ENCODE results near the gene DACT2.
"Not testable (repeated sequence)": the region's sequence is repeated elsewhere in the genome, so short reads cannot be mapped to it uniquely, and the experiment has no call there.

Gene DACT2

DNA sequence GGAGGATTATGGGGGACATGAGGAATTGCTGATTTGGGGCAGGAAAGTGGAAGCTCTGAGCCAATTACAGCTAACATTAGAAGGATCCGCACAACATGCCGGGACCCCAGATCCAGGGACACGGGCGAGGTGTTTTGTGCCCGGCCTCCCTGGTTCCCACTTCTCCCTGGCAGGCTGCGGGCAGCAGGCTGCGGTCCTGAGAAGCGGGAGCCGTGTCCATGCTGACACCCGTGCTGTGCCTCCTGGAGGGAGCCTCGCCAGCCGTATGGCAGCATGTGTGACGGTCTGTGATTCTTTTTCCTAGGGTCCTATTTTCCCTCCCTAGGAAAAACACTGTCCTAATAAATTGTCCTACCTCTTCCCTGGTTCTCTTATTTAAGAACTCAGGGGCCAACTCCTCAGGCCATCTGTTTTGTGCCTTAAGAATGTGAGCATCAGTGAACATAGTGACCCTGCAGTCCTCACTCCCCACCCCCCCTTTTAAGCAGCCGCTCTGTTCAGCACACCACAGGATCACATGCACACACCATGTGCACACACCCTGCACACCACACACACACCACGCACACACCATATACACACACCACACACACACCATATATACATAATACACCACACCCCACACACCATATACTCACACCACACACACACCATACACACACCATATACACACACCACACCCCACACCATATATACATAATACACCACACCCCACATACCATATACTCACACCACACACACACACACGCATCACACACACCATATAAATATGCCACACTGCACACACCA is 49.9 kb downstream of the DACT2 start:
- no peak overlapping the region for H3K4me3 ChIP-seq (ENCODE audit: low read depth, low read length)
- in situ Hi-C loops (cut with HindIII; ENCODE audit: low sequenced_read_pairs): no loop called here
- DNase-seq (ENCODE audit: low read depth, low spot score): no peak
- TF ChIP-seq, protein P1, sequence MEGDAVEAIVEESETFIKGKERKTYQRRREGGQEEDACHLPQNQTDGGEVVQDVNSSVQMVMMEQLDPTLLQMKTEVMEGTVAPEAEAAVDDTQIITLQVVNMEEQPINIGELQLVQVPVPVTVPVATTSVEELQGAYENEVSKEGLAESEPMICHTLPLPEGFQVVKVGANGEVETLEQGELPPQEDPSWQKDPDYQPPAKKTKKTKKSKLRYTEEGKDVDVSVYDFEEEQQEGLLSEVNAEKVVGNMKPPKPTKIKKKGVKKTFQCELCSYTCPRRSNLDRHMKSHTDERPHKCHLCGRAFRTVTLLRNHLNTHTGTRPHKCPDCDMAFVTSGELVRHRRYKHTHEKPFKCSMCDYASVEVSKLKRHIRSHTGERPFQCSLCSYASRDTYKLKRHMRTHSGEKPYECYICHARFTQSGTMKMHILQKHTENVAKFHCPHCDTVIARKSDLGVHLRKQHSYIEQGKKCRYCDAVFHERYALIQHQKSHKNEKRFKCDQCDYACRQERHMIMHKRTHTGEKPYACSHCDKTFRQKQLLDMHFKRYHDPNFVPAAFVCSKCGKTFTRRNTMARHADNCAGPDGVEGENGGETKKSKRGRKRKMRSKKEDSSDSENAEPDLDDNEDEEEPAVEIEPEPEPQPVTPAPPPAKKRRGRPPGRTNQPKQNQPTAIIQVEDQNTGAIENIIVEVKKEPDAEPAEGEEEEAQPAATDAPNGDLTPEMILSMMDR (IDR thresholded peaks at IDR 0.05; ENCODE audit: low read depth, low read length): no peak

DNA sequence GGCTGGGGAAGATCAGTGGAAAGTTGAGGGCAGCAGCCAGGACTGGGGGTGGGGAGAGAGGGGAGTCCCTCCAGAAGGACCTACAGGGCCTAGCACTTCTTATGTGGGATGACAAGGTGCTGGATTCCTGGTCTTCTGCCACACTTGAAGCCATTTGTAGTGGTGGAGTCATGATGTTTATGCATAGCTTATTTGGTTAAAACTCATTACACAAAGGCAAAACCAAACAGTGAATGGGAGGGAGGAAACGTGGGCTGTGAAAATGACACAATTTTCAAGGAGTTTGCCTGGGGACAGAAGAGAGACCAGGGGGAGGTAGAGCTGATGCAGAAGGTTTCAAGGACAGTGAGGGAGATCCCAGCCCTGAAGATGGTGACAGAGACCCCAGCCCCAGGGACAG is 50.8 kb downstream of the DACT2 start:
- no peak overlapping the region for H3K4me3 ChIP-seq (ENCODE audit: low read depth, low read length)
- TF ChIP-seq, protein P1 (IDR thresholded peaks at IDR 0.05; ENCODE audit: low read depth, low read length): no peak
- in situ Hi-C loops (cut with HindIII; ENCODE audit: low sequenced_read_pairs): no loop called here
- DNase-seq (ENCODE audit: low read depth, low spot score): no peak

DNA sequence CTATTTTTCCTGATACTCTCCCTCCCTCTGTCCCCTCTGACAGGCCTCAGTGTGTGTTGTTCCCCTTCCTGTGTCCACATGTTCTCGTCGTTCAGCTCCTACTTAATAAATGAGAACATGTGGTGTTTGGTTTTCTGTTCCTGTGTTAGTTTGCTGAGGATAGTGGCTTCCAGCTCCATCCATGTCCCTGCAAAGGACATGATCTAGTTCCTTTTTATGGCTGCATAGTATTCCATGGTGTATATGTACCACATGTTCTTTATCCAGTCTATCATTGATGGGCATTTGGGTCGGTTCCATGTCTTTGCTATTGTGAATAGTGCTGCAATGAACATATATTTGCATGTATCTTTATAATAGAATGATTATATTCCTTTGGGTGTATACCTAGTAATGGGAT is 51.8 kb downstream of the DACT2 start:
- in situ Hi-C loops (cut with HindIII; ENCODE audit: low sequenced_read_pairs); H3K4me3 ChIP-seq (ENCODE audit: low read depth, low read length); DNase-seq (ENCODE audit: low read depth, low spot score): not testable (repeated sequence)

DNA sequence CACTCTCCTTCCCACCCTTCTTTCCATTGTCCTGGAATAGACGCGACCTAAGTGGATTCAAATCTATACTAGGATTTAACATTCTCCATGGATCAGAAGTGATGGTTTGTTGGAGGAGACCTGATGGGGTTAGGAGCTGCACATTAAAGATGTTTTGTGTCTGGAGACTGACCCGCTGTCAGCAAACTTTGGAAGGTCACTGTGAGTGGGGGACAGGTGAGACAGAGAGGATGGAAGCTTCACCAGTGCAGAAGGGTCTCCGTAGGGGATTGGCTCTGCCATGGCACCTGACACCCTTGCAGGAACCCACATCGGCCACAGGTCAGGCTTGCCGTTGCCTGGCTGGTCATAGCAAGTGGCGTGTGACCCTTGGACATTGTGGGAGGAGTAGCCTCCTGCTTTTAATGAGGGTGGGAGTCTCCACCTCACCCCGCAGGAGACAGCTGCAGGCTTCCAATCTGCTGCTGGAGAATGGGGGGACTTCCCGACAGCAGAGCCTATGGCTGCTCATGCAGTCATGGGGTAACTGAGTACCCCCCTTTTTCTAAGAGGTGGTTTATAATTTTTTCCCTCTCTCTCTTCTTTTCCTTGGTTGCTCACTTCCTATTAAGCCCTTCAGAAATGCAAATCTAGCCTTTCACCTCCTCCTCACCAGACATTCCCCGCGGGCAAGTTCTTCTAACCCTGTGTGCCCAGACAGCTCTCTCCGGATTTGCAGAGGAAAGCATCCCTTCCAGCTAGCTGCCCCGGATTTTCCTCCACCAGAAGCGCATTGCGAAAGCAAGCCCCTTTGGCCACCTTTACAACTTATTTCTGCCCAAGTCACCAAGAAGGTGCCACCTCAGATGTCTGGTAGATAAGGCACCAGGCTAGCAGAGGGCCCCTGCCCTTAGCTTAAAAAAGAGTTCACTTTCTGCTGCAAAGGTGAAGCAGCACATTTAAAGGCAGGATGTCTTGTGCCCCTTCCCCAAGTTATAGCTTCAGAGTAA is 53.5 kb downstream of the DACT2 start:
- in situ Hi-C loops (cut with HindIII; ENCODE audit: low sequenced_read_pairs): no loop called here
- no peak overlapping the region for H3K4me3 ChIP-seq (ENCODE audit: low read depth, low read length)
- TF ChIP-seq, protein P1 (IDR thresholded peaks at IDR 0.05; ENCODE audit: low read depth, low read length): no peak
- no peak for DNase-seq (ENCODE audit: low read depth, low spot score)

DNA sequence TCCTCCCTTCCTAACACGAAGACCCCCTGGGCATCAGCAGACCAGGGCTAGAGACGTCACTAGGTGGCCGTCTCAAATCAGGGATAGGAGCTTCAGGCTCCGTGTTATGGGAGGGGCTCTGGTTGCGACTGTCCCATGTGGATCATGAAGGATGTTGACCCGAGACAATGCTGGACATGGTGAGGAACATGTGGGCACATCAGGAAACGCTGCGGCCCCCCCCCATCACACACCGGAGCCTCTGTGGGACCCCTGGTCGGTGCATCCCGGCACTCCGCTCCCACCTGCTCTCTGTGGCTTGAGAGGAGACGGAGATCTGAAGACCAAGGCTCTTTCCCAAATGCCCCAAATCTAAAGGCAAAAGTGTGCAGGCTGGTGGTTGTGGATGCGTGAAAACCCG is 54.2 kb downstream of the DACT2 start:
- in situ Hi-C loops (cut with HindIII; ENCODE audit: low sequenced_read_pairs): no loop called here
- H3K4me3 ChIP-seq (ENCODE audit: low read depth, low read length): no peak overlapping the region
- TF ChIP-seq, protein P1 (IDR thresholded peaks at IDR 0.05; ENCODE audit: low read depth, low read length): no peak
- no peak for DNase-seq (ENCODE audit: low read depth, low spot score)

DNA sequence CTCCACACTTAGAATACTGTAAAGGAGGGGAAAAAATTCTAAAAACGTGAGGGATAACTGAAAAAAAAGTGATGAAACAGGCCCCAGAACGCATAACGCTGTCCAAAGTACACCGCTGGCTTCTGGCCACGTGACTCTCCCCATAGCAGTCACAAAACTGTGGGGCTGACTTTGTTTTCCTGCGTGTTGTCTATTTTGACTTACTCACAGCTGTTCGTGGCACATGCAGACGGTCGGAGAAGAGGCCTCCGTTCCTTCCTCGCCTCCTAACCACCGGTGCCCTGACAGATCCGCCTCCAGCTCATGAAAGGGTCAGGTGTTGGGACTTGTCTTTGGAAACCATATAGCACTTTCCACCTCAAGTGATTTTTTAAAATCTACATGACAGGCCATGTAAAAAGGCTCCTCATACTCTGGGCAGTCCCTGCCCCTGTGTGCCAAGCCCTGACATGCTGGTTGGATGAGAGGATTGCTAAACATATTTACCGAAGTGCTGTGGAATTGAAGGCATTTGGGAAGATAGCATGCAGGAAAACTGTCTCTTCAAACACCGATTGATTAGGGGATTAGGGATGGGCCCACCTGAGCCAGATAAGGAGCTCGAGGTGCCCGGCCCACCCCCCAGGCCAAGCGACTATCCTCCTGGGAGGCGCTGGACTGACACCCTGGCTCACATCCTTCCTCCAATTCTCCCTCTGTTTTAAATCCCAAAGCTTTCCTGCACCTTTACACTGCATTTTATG is 54.8 kb downstream of the DACT2 start:
- in situ Hi-C loops (cut with HindIII; ENCODE audit: low sequenced_read_pairs): no loop called here

More for the DNA sequence above, 54.8 kb downstream of the DACT2 start:
- H3K4me3 ChIP-seq (ENCODE audit: low read depth, low read length): no peak overlapping the region
- no peak for DNase-seq (ENCODE audit: low read depth, low spot score)
- TF ChIP-seq, protein P1 (IDR thresholded peaks at IDR 0.05; ENCODE audit: low read depth, low read length): no peak
